Measurements from ENCODE around the gene LARP4.
"Not testable (repeated sequence)": the region's sequence is repeated elsewhere in the genome, so short reads cannot be mapped to it uniquely, and the experiment has no call there.

Gene LARP4

DNA sequence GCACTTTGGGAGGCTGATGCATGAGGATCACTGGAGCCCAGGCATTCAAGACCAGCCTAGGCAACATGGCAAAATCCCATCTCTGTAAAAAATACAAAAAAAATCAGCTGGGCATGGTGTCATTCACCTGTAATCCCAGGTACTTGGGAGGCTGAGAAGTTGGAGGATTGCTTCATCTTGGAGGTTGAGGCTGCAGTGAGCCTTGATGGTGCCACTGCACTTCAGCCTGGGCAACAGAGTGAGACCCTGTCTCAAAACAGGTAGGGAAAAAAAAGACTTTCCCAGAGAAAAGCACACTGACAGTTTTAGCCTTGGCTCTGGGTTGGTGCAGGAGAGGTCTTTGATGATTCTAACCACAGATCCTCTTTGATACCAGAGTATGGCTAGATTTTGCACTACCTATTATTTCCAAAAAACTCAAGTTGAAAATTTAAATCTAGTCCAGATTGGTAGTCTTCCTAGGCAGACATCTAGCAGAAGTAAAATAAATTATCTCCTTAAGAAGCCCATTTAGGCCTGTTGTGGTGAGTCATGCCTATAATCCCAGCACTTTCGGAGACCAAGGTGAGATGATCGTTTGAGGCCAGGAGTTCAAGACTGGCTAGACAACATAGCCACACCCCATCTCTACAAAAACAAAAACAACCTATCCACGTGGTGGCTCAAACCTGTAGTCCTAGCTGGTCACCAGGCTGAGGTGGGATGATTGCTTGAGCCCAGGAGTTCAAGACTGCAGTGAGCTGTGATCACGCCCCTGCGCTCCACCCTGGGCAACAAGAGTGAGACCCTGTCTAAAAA, 18.6 kb downstream of the LARP4 start:
- Histone ChIP-seq H3K4me1 (ENCODE audit: insufficient read depth, low read length) (no peaks in the 10 kb centered on the region), H3K36me3 (ENCODE audit: insufficient read depth, low read length) (no peaks in the 10 kb centered on the region; the same call in 1 of the 2 replicates), H3K9me3 (ENCODE audit: control insufficient read depth, insufficient read depth, low read length) (no peaks in the 10 kb centered on the region), H3K9ac (ENCODE audit: low read depth, low read length) (no peak overlapping the region)

DNA sequence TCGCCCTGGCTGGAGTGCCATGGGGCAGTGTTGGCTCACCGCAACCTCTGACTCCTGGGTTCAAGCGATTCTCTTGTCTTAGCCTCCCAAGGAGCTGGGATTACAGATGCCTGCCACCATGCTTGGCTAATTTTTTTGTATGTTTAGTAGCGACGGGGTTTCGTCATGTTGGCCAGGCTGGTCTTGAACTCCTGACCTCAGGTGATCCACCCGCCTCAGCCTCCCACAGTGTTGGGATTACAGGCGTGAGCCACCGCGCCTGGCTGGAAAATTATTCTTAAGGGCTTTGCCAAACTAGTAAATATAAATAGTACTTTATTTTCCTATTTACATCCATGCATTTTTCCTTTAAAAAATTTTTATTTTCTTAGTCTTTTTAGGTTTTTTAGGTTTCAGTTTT, 22.2 kb downstream of the LARP4 start:
- not testable (repeated sequence) for H3K9me3 ChIP-seq (ENCODE audit: control insufficient read depth, insufficient read depth, low read length); H3K36me3 ChIP-seq (ENCODE audit: insufficient read depth, low read length); H3K9ac ChIP-seq (ENCODE audit: low read depth, low read length)
- peaks cover 21% of the 10 kb centered on the region for H3K4me1 ChIP-seq (ENCODE audit: insufficient read depth, low read length)

DNA sequence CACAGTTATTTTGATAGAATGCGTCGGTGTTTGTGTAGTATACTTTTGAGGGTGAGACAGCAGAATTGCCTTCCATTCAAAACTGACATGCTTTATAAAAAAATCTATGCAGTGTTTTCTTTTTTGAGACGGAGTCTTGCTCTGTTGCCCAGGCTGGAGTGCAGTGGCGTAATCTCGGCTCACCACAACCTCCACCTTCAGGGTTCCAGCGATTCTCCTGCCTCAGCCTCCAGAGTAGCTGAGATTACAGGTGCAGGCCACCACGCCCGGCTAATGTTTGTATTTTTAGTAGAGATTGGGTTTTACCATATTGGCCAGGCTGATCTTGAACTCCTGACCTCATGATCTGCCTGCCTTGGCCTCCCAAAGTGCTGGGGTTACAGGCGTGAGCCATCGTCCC, 22.7 kb downstream of the LARP4 start:
- H3K9ac ChIP-seq (ENCODE audit: low read depth, low read length); H3K9me3 ChIP-seq (ENCODE audit: control insufficient read depth, insufficient read depth, low read length); H3K36me3 ChIP-seq (ENCODE audit: insufficient read depth, low read length): not testable (repeated sequence)
- H3K4me1 ChIP-seq (ENCODE audit: insufficient read depth, low read length) = peaks cover 21% of the 10 kb centered on the region

DNA sequence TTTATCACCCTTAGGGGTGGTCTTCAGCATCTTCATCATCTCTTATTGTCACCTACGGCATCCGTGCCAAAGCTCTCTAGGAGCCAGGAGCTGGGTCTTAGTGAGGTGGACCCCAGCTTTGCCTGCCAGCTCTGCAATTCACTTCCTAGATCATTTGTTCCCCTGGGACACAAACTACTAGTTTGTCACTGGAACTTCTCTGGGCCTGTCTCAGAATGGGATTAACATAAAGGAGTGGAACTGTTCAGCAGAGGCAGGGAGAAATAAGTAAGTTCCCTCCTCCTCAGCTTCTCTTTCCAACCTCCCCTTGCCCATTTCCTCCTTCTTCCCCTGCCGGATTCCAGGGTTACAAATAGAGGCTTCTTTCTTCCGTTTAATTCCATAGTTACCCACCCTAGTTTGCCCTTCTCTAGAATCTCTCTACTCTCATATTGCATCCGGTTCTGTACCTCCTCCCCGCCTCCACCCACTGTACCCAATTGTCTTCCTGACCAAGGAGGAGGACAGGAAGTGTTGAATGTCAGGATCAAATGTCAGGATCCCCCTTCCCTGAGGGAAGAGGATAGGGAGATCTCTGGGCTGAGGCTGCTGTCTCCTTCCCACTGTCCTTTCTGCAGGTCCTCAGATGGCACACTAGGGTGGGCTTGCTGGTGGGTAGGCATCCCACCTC, 25.0 kb downstream of the LARP4 start:
- Histone ChIP-seq H3K9me3 (ENCODE audit: control insufficient read depth, insufficient read depth, low read length) (no peaks in the 10 kb centered on the region), H3K4me1 (ENCODE audit: insufficient read depth, low read length) (peaks cover 21% of the 10 kb centered on the region), H3K36me3 (ENCODE audit: insufficient read depth, low read length) (peaks cover 7% of the 10 kb centered on the region), H3K9ac (ENCODE audit: low read depth, low read length) (no peak overlapping the region)

DNA sequence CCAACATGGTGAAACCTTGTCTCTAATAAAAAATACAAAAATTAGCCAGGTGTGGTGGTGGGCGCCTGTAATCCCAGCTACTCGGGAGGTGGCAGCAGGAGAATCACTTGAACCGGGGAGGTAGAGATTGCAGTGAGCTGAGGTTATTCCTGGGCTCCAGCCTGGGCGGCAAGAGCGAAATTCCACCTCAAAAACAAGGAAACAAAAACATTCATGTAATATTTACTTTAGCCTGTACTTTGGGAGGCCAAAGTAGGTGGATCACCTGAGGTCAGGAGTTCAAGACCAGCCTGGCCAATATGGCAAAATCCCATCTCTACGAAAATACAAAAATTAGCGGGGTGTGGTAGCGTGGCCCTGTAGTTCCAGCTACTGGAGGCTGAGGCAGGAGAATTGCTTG, 31.0 kb downstream of the LARP4 start:
- not testable (repeated sequence) for H3K9me3 ChIP-seq (ENCODE audit: control insufficient read depth, insufficient read depth, low read length); H3K4me1 ChIP-seq (ENCODE audit: insufficient read depth, low read length); H3K9ac ChIP-seq (ENCODE audit: low read depth, low read length)
- peaks cover 19% of the 10 kb centered on the region for H3K36me3 ChIP-seq (ENCODE audit: insufficient read depth, low read length)

DNA sequence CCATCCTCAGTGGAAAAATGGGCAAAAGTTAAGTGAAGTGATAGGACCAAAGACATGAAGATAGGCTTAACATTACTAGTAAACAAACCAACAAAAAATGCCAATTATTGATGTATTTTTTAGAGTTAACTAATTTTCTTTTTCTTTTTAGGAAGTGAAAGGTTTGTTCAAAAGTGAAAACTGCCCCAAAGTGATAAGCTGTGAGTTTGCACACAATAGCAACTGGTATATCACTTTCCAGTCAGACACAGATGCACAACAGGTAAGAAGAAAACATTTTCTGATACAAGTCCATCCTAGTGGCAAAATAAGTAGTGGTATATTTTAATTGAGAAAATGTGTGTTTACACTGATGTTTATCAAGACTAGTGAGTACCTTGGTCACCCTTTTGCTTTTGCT, 39.6 kb downstream of the LARP4 start:
- Histone ChIP-seq H3K9ac (ENCODE audit: low read depth, low read length) (no peak overlapping the region), H3K9me3 (ENCODE audit: control insufficient read depth, insufficient read depth, low read length) (no peaks in the 10 kb centered on the region), H3K4me1 (ENCODE audit: insufficient read depth, low read length) (no peaks in the 10 kb centered on the region), H3K36me3 (ENCODE audit: insufficient read depth, low read length) (peaks cover 27% of the 10 kb centered on the region)

DNA sequence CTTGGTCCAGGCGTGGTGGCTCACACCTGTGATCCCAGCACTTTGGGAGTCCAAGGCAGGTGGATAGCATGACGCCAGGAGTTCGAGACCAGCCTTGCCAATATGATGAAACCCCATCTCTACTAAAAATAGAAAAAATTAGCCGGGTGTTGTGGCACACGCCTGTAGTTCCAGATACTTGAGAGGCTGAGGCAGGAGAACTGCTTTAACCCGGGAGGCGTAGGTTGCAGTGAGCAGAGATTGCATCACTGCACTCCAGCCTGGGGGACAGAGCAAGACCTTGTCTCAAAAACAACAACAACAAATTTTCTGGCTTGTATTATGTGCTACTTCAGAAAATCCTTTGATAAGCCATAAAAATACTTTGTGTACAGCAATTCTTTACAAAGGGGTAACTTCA, 41.1 kb downstream of the LARP4 start:
- H3K4me1 ChIP-seq (ENCODE audit: insufficient read depth, low read length) = no peaks in the 10 kb centered on the region
- H3K9me3 ChIP-seq (ENCODE audit: control insufficient read depth, insufficient read depth, low read length) = no peaks in the 10 kb centered on the region
- H3K36me3 ChIP-seq (ENCODE audit: insufficient read depth, low read length) = peaks cover 22% of the 10 kb centered on the region

DNA sequence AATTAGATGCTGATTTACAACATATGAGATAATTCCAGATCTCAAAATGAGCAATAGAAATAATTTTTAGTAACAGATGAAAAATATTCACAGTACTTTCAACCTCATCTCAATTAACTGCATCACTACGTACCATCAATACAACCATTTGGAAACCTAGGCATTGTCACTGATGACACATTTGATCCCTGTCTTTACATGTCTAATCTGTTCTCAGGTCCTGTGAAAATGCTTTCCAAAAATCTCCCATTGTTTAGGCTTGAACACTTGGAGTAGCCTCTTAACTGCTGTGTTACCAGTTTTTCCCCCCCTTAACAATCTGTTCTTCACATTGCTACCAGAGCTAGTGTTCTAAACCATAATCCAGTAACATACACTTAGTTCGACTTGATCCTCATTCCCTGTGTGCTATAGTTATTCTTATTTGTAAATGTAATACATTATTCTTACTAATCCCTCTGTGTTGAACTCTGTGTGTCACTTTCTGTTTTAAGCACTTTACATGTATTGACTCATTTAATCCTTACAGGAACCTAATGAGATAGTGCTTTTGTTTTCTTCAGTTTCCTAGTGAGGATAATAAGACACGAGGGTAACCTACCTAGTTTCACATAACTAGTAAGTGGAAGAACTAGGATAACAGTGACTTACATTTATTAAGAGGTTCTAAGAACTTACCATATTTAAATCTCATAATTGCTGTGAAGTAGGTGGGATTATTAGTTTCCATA, 41.7 kb downstream of the LARP4 start:
- no peaks in the 10 kb centered on the region for H3K4me1 ChIP-seq (ENCODE audit: insufficient read depth, low read length)
- no peaks in the 10 kb centered on the region for H3K9me3 ChIP-seq (ENCODE audit: control insufficient read depth, insufficient read depth, low read length)
- peaks cover 19% of the 10 kb centered on the region for H3K36me3 ChIP-seq (ENCODE audit: insufficient read depth, low read length)
- no peak overlapping the region for H3K9ac ChIP-seq (ENCODE audit: low read depth, low read length)

More for the DNA sequence above, 41.1 kb downstream of the LARP4 start:
- no peak overlapping the region for H3K9ac ChIP-seq (ENCODE audit: low read depth, low read length)

DNA sequence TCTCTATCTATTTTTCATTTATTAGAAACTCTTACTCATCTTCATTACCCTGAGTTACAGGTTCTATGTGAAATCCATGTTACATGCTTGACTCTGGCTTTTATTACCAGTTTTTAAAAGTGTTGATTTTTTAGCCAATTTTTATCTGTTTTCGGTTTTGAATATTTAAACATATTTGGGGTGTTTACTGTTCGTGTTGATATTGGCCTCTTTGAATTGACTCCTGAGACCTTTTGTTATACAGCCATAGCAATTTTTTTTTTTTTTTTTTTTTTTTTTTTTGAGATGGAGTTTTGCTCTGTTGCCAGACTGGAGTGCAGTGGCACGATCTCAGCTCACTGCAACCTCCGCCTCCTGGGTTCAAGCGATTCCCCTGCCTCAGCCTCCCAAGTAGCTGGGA, 49.0 kb downstream of the LARP4 start:
- H3K4me1 ChIP-seq (ENCODE audit: insufficient read depth, low read length); H3K9me3 ChIP-seq (ENCODE audit: control insufficient read depth, insufficient read depth, low read length); H3K9ac ChIP-seq (ENCODE audit: low read depth, low read length): not testable (repeated sequence)
- H3K36me3 ChIP-seq (ENCODE audit: insufficient read depth, low read length) = peaks cover 18% of the 10 kb centered on the region

DNA sequence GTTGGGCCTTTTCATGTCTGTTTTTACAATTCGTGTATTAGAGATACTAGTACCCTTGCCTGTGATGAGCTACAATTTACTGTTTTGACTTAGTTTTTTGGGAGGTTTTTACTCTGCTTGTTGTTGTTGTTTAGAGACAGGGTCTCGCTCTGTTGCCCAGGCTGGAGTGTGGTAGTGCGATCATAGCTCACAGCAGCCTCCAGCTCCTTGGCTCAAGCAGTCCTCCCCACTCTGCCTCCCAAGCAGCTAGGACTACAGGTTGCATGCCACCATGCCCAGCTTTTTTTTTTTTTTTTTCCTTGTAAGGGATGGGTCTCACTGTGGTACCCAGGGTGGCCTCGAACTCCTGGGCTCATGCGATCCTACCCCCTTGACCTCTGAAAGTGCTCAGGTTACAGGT, 52.1 kb downstream of the LARP4 start:
- Histone ChIP-seq H3K36me3 (ENCODE audit: insufficient read depth, low read length) (peaks cover 13% of the 10 kb centered on the region), H3K9ac (ENCODE audit: low read depth, low read length) (no peak overlapping the region)

DNA sequence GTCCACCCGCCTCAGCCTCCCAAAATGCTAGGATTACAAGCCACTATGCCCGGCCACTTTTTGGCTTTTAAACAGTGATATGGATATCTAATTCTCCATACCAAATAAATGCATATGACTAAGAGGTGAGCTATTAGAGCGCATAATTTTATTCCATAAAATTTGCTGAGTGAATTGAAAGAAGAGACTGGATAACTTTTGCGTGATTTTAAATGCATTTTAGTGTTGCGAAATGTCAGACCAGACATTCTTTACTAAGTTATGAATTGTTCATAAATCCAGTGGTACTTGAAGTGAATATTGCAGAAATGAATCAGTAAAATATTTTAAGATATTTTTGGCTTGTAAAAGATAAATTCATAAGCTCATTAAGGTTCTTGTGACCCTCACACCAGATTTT, 53.2 kb downstream of the LARP4 start:
- H3K9ac ChIP-seq (ENCODE audit: low read depth, low read length) = no peak overlapping the region
- peaks cover 13% of the 10 kb centered on the region for H3K36me3 ChIP-seq (ENCODE audit: insufficient read depth, low read length)
- H3K9me3 ChIP-seq (ENCODE audit: control insufficient read depth, insufficient read depth, low read length) = no peaks in the 10 kb centered on the region
- no peaks in the 10 kb centered on the region for H3K4me1 ChIP-seq (ENCODE audit: insufficient read depth, low read length)

More for the DNA sequence above, 52.1 kb downstream of the LARP4 start:
- Histone ChIP-seq H3K9me3 (ENCODE audit: control insufficient read depth, insufficient read depth, low read length) (no peaks in the 10 kb centered on the region), H3K4me1 (ENCODE audit: insufficient read depth, low read length) (no peaks in the 10 kb centered on the region)

DNA sequence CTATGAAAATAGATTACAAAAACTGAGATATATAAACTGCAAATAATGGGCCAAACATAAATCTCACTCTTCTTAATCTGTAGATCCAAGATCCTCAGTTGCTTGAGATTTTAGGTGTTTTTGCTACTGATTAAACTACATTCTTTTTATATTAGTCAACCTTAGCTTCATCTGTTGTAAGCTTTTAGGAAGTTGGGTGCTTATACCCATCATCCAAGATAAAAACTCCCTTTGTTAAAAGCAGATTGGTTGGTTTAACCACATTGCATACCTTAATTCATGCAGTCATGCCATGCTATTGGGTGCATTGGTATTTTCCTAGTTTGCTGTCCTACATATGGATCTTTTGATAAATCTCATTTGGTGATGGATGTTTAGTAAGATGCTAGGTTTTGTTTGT, 57.9 kb downstream of the LARP4 start:
- Histone ChIP-seq H3K9me3 (ENCODE audit: control insufficient read depth, insufficient read depth, low read length) (no peaks in the 10 kb centered on the region), H3K9ac (ENCODE audit: low read depth, low read length) (no peak overlapping the region), H3K4me1 (ENCODE audit: insufficient read depth, low read length) (no peaks in the 10 kb centered on the region), H3K36me3 (ENCODE audit: insufficient read depth, low read length) (no peaks in the 10 kb centered on the region; the same call in 1 of the 2 replicates)

DNA sequence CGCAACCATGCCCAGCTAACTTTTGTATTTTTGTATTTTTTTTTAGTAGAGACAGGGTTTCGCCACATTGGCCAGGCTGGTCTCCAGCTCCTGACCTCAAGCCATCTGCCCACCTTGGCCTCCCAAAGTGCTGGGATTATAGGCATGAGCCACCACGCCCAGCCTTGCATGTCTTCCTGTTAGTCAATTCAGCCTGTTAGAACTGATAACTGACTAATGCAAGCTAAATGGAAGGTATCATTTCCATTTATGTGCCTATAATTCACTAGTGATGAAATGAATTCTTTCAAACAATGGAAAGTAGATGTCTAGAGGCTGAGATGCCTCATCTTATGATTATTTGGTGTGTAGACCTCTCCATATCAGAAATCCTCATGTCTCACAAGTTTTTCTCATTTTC, 66.8 kb downstream of the LARP4 start:
- Histone ChIP-seq H3K4me1 (ENCODE audit: insufficient read depth, low read length) (no peaks in the 10 kb centered on the region), H3K9me3 (ENCODE audit: control insufficient read depth, insufficient read depth, low read length) (no peaks in the 10 kb centered on the region), H3K36me3 (ENCODE audit: insufficient read depth, low read length) (peaks cover 9% of the 10 kb centered on the region), H3K9ac (ENCODE audit: low read depth, low read length) (no peak overlapping the region)

DNA sequence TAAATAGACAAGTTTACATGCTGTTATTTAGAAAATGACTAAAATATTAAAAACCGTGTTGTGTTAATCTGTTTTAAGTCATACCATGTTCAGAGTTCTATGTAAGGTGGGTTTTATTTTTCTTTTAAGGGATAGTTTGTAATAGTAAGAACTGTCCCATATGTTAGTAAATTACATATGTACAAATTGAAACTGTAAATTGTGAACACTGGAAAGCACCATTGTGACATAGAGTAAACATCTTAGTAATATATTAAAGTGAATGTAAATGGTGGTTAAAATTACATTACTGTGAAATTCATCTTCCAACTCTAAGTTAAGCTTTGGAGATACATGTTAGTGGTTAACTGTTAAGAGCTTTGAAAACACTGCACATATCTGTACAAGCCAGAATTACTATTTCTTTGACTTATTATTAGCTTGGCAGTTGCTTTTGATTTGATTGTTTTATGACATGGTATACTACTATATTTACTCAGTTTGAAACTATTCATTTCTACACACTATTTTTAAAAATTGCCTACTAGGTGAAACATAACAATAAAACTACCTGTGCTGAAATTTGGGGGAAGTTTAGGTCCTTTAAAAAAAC, 76.7 kb downstream of the LARP4 start:
- Histone ChIP-seq H3K9me3 (ENCODE audit: control insufficient read depth, insufficient read depth, low read length) (no peaks in the 10 kb centered on the region), H3K36me3 (ENCODE audit: insufficient read depth, low read length) (peaks cover 19% of the 10 kb centered on the region), H3K9ac (ENCODE audit: low read depth, low read length) (no peak overlapping the region), H3K4me1 (ENCODE audit: insufficient read depth, low read length) (no peaks in the 10 kb centered on the region)
